Motor neuron (in vitro differentiated cells): ENCODE data around the gene NOTCH1. TPM values are rescaled to one million over a fixed set of nuclear protein-coding genes. Genes with fewer than 3 reads are reported as not detected.

ENCODE experiments used
- ATAC-seq, 8 experiments: fragments of 200-7000 bp; cut with Tn5 transposase; replicated peaks in 6 of 8; 2 replicates each; pipeline ENCODE4 v1.8.0; 2021; ENCODE audit warnings: mild to moderate bottlenecking in 8 of 8, moderate library complexity in 8 of 8
- H3K27ac ChIP-seq, 2 donors: fragments of 250-450 bp; sonication (Bioruptor Pico); 2 replicates each; pipeline ENCODE4 v1.9.0; 2021; ENCODE audit warnings: antibody characterized with exemption in 2 of 2, mild to moderate bottlenecking in 2 of 2, moderate library complexity in 1 of 2
- H3K4me1 ChIP-seq, 2 donors: fragments of 250-450 bp; sonication (Bioruptor Pico); replicated peaks in 1 of 2; 2 replicates each; pipeline ENCODE4 v1.6.1; 2021; ENCODE audit warnings: antibody characterized with exemption in 2 of 2, mild to moderate bottlenecking in 2 of 2, moderate library complexity in 1 of 2
- H3K4me3 ChIP-seq, 5 donors: fragments of 250-450 bp; sonication (Bioruptor Pico); 2 replicates each; pipeline ENCODE4 v1.9.0; 2021; ENCODE audit warnings: antibody characterized with exemption in 5 of 5, mild to moderate bottlenecking in 5 of 5, moderate library complexity in 4 of 5
- WGBS, 10 experiments: fragments of 450-650 bp; shearing (Covaris generic); methylation state at CpG; one replicate each; pipeline ENCODE4 v1.0.0; 2022; 5-methylcytosine and 5-hydroxymethylcytosine counted together
- in situ Hi-C, 9 experiments: fragments of 400-800 bp; cut with MboI; loops; one replicate each; pipeline ENCODE4 v1.15.0; 2021; ENCODE audit warnings: low sequenced_read_pairs in 9 of 9, low pct_unique_long_range_greater_than_20kb in 2 of 9; ENCODE audit not compliant: unreplicated experiment in 9 of 9
- total RNA-seq, 8 experiments: library from RNA; unstranded; fragments of 300-600 nt; gene quantifications; 2 replicates each; pipeline versions ENCODE4 v1.2.3 to v1.2.4, GENCODE V29; 2022

The NOTCH1 gene
- total RNA-seq, 8 experiments from 2014 or later: 4.9 to 57.7 (median 17.6) TPM

GRCh38 chr9:136544548-136544963 lies 1.3 kb downstream of the NOTCH1 start:
- in situ Hi-C loops: no loop called here
- peak in 6 of 8 experiments; percentile 0 to 13 (median 12) for ATAC-seq
- WGBS, 10 experiments: 0% methylated on average over 1 to 3 of the region's 31 CpGs; no CpG with 5 or more reads in 8 of the 10 experiments
- peak overlapping the region; percentile 44 to 82 for H3K27ac ChIP-seq
- peaks cover 62% of the 10 kb centered on the region in 2 donors for H3K4me1 ChIP-seq
- peak overlapping the region; percentile 31 to 93 (median 51) for H3K4me3 ChIP-seq

GRCh38 chr9:136543830-136544547 lies 1.9 kb downstream of the NOTCH1 start:
- 24 to 71% (median 36%) methylated on average over 2 to 7 of the region's 31 CpGs; no CpG with 5 or more reads in 4 of the 10 experiments for WGBS, 10 experiments
- Histone ChIP-seq H3K4me3 (peak overlapping the region; percentile 31 to 93 (median 51)), H3K27ac (peak overlapping the region; percentile 44 to 82), H3K4me1 (peaks cover 62% of the 10 kb centered on the region in 2 donors)
- peak in 5 of 8 experiments; percentile 7 to 40 (median 29) for ATAC-seq
- in situ Hi-C loops: no loop called here

DNA sequence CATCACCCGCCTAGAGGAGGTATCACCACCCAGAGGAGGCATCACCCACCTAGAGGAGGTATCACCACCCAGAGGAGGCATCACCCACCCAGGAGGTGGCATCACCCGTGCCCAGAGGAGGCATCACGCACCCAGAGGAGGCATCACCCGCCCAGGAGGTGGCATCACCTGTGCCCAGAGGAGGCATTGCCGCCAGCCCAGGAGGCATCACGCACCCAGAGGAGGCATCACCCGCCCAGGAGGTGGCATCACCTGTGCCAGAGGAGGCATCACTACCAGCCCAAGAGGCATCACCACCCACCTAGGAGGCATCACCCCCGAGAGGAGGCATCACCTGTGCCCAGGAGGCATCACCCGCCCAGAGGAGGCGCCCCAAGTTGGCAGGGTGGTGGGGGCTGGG lies 2.6 kb downstream of the NOTCH1 start:
- Histone ChIP-seq H3K4me3 (peak overlapping the region in 1 of 5 donors; percentile 51), H3K27ac (peak overlapping the region in 1 of 2 donors; percentile 47), H3K4me1 (peaks cover 59 to 62% of the 10 kb centered on the region in 2 donors)
- ATAC-seq: no peak
- in situ Hi-C loops: no loop called here
- 100% methylated on average over 1 of the region's 10 CpGs; no CpG with 5 or more reads in 9 of the 10 experiments for WGBS, 10 experiments

- 0 to 86% (median 22%) methylated on average over 1 to 14 of the region's 28 CpGs; no CpG with 5 or more reads in 4 of the 10 experiments for WGBS, 10 experiments
- in situ Hi-C loops: no loop called here
- H3K4me1 ChIP-seq: peaks cover 51 to 55% of the 10 kb centered on the region in 2 donors
- H3K27ac ChIP-seq: peak overlapping the region; percentile 37 to 69
- peak in 5 of 8 experiments; percentile 14 to 33 (median 23) for ATAC-seq
- H3K4me3 ChIP-seq: peak overlapping the region in 1 of 5 donors; percentile 14
Observed at GRCh38 chr9:136542241-136543040, 3.4 kb downstream of the NOTCH1 start.

- Histone ChIP-seq H3K27ac (peak overlapping the region; percentile 37 to 69), H3K4me3 (no peak overlapping the region), H3K4me1 (peaks cover 45 to 48% of the 10 kb centered on the region in 2 donors)
- in situ Hi-C loops: no loop called here
- ATAC-seq: no peak
- 51% methylated on average over 9 of the region's 16 CpGs; no CpG with 5 or more reads in 9 of the 10 experiments for WGBS, 10 experiments
Observed at GRCh38 chr9:136541709-136542108, 4.1 kb downstream of the NOTCH1 start.

DNA sequence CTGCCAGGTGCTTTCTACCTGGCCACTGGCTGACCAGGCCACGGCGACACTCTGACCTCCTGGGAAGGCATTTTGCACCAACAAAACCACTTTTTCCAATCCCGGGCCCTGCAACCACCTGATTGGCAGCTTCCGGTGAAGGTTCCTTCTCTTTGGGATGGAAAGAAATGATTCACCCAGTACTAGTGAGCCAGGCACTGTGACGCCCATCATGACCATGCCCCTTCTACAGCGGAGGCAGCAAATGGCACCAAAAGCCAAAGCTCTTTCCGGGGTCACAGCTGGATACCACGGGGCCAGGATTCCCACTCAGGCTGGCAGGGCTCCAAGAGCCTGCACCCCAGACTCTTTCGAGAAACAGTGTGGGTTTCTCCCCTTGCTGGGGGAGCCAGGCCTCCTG lies 4.7 kb downstream of the NOTCH1 start:
- in situ Hi-C loops: no loop called here
- 80 to 92% (median 88%) methylated on average over 2 to 6 of the region's 9 CpGs; no CpG with 5 or more reads in 4 of the 10 experiments for whole genome bisulfite sequencing, 10 experiments
- Histone ChIP-seq H3K27ac (peak overlapping the region in 1 of 2 donors; percentile 69), H3K4me1 (peaks cover 44 to 47% of the 10 kb centered on the region in 2 donors), H3K4me3 (no peak overlapping the region)
- no peak for ATAC-seq

- peak in 5 of 8 experiments; percentile 17 to 47 (median 41) for ATAC-seq
- no peak overlapping the region for H3K4me3 ChIP-seq
- WGBS, 10 experiments: 20 to 85% (median 69%) methylated on average over 1 to 15 of the region's 33 CpGs; no CpG with 5 or more reads in 4 of the 10 experiments
- in situ Hi-C loops: no loop called here
- no peak overlapping the region for H3K27ac ChIP-seq
- H3K4me1 ChIP-seq: peaks cover 47 to 55% of the 10 kb centered on the region in 2 donors
Observed at GRCh38 chr9:136539427-136540421, 6.1 kb downstream of the NOTCH1 start.

DNA sequence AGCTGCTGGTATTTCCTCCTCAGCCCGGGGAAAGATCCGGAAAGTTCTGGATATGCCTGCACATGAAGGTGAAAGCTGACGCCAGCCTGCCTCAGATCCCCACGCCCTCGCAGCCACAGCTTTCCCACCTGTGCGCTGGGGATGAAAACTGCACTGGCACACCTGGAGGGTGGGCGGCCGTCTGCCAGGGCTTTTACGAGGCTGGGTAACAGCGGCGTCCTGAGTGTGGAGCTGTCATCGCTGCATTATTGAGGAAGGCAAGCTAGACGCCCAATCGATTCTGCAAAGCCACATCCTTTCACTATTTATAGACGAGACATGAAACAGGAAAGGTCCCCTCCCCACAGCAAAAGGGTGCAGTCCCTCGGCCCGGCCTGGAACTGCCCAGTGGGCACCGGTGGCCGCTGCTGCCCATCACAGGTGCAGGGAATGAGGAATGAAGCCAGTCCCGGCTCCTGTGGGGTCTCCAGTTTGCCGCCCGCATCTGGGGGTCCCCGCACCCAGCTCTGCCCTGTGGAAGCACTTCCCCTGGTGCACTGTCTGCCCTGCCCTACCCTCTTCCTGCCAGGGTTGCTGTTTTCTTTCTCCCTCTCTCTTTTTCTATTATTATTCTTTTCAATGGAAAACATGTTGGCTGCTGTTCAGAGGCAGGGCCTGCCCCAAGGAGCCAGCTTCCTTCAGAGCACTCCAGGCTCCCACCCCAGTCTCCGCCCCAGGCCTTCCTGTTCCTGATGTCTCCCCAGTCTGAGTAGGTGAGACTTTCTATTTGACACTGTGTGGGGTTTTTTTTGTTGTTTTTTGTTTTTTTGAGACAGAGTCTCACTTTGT lies 7.0 kb downstream of the NOTCH1 start:
- WGBS, 10 experiments: 53 to 100% (median 92%) methylated on average over 2 to 17 of the region's 24 CpGs; no CpG with 5 or more reads in 3 of the 10 experiments
- no peak for ATAC-seq
- no peak overlapping the region for H3K4me3 ChIP-seq
- in situ Hi-C loops: no loop called here
- H3K4me1 ChIP-seq: peaks cover 45 to 55% of the 10 kb centered on the region in 2 donors
- H3K27ac ChIP-seq: no peak overlapping the region

GRCh38 chr9:136537896-136538598 lies 7.8 kb downstream of the NOTCH1 start:
- in situ Hi-C loops: no loop called here

GRCh38 chr9:136537411-136537810 lies 8.4 kb downstream of the NOTCH1 start:
- H3K27ac ChIP-seq: no peak overlapping the region
- ATAC-seq: no peak
- peaks cover 47 to 54% of the 10 kb centered on the region in 2 donors for H3K4me1 ChIP-seq
- no peak overlapping the region for H3K4me3 ChIP-seq
- in situ Hi-C loops: no loop called here
- WGBS, 10 experiments: 93 to 100% (median 100%) methylated on average over 1 to 5 of the region's 7 CpGs; no CpG with 5 or more reads in 1 of the 10 experiments

More at GRCh38 chr9:136537896-136538598, 7.8 kb downstream of the NOTCH1 start:
- H3K27ac ChIP-seq: no peak overlapping the region
- ATAC-seq: peak in 3 of 8 experiments; percentile 28 to 41 (median 36)
- 92 to 100% (median 94%) methylated on average over 2 to 4 of the region's 21 CpGs; no CpG with 5 or more reads in 6 of the 10 experiments for WGBS, 10 experiments
- no peak overlapping the region for H3K4me3 ChIP-seq
- H3K4me1 ChIP-seq: peaks cover 45 to 55% of the 10 kb centered on the region in 2 donors

- Histone ChIP-seq H3K27ac (no peak overlapping the region), H3K4me3 (no peak overlapping the region), H3K4me1 (peaks cover 48 to 56% of the 10 kb centered on the region in 2 donors)
- ATAC-seq: no peak
- 90 to 100% (median 95%) methylated on average over 1 to 6 of the region's 16 CpGs; no CpG with 5 or more reads in 6 of the 10 experiments for WGBS, 10 experiments
- in situ Hi-C loops: no loop called here
Observed at GRCh38 chr9:136536721-136537241, 9.1 kb downstream of the NOTCH1 start.
